Measurements from ENCODE around the gene NFATC2.
A peak's percentile ranks its signal among the peaks of the same experiment; 100 is the strongest.
"Not testable (repeated sequence)": the region's sequence is repeated elsewhere in the genome, so short reads cannot be mapped to it uniquely, and the experiment has no call there.

Gene NFATC2

DNA sequence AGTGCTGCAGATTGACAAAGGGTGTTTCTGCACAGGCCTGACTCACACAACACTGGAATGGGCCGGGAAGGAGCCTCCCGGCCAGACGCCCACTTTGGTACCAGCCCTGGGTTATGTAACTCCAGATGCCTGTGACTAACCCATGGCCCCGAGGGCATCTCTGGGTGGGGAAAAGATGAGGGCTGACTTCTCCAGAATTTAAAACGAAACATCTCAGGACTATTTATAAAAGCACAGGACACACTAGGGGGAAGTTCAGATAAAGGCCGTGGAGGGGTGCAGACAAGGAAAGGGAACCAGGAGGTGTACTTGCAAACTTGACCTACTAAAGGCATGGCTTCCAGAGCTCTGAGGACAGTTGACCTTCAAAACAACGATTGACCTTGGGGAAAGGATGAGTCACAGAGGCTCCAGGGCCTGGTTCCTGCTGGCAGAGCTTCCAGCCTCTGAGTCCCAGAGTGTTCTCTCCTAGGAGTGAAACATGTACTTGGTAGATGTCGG is 196.9 kb downstream of the NFATC2 start:
- TF ChIP-seq TOX (CRISPR knock-in tag; IDR thresholded peaks at IDR 0.05; ENCODE audit: borderline replicate concordance) (no peak), POU6F1 (CRISPR knock-in tag; IDR thresholded peaks at IDR 0.05; ENCODE audit: borderline replicate concordance, low read depth) (no peak), TCF4 (CRISPR knock-in tag; IDR thresholded peaks at IDR 0.05; ENCODE audit: borderline replicate concordance) (no peak), ZFP3 (CRISPR knock-in tag; IDR thresholded peaks at IDR 0.05) (no peak)
- TF ChIP-seq, protein P1, sequence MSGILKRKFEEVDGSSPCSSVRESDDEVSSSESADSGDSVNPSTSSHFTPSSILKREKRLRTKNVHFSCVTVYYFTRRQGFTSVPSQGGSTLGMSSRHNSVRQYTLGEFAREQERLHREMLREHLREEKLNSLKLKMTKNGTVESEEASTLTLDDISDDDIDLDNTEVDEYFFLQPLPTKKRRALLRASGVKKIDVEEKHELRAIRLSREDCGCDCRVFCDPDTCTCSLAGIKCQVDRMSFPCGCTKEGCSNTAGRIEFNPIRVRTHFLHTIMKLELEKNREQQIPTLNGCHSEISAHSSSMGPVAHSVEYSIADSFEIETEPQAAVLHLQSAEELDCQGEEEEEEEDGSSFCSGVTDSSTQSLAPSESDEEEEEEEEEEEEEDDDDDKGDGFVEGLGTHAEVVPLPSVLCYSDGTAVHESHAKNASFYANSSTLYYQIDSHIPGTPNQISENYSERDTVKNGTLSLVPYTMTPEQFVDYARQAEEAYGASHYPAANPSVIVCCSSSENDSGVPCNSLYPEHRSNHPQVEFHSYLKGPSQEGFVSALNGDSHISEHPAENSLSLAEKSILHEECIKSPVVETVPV (CRISPR knock-in tag; IDR thresholded peaks at IDR 0.05), result no peak
- ATAC-seq, result peak; percentile 70

GRCh38 chr20:51343802-51344201 is 198.7 kb downstream of the NFATC2 start:
- ATAC-seq, result not testable (repeated sequence)

DNA sequence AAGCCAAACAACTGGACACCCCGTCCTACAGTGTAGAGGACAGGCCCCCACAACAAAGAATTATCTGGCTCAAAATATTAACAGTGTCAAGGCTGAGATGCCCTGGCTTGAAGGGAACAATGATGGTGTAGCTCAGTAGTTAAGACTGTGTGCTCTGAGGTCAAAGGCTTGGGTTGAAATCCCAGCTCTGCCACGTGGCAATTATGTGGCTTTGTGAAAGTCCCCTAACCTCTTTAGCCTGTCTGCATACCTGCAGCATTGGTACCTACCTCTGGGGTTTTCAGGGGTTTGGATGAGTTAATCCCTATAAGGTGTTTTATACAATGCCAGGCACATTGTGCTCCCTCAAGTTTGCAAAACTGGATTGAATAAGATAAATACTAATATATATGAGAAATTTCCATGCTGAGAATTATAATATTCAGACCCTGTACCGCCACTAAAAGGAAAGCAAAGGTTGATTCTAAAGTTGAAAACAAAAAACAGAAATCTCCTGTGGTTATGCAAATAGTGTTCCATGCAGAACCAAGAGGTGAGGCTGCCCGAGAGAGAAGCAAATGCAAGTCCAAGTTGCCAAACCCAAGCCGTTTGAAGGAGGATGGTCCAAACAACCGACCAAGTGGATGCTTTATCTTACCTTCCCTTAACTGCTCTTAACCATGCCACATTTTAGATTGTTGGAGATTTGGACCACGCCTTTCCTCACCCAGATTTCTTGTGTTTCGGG is 199.8 kb downstream of the NFATC2 start:
- TF ChIP-seq ZFP3 (CRISPR knock-in tag; IDR thresholded peaks at IDR 0.05), result no peak
- TF ChIP-seq PPARA (CRISPR knock-in tag; IDR thresholded peaks at IDR 0.05; ENCODE audit: borderline replicate concordance), result no peak
- TF ChIP-seq ESRRG (CRISPR knock-in tag; IDR thresholded peaks at IDR 0.05), result no peak
- no peak for TF ChIP-seq POU6F1 (CRISPR knock-in tag; IDR thresholded peaks at IDR 0.05; ENCODE audit: borderline replicate concordance, low read depth)
- TF ChIP-seq ZC3H10 (CRISPR knock-in tag; IDR thresholded peaks at IDR 0.05), result no peak
- TF ChIP-seq ZNF70 (CRISPR knock-in tag; IDR thresholded peaks at IDR 0.05), result no peak
- ATAC-seq, result no peak

DNA sequence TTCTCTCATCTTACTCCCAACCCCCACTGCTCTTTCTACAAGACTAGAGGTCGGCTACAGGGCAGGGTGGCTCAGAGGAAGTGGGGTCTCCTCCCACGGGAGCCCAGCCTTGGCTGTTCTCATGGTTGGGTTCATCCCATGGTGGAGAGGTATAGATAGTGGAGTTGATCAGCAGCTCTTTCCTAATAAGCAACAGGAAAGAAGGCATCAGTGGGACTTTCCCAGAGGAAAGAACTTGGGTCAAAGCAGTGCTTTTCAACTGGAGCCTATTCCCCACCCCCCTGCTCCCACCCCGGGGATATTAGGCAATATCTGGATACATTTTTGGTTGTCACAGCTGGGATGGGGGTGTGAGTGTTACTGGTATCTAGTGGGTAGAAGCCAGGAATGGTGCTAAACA is 200.9 kb downstream of the NFATC2 start:
- TF ChIP-seq RARB (CRISPR knock-in tag; IDR thresholded peaks at IDR 0.05), result no peak
- TF ChIP-seq, protein P1 (CRISPR knock-in tag; IDR thresholded peaks at IDR 0.05), result no peak
- TF ChIP-seq ARNTL (CRISPR knock-in tag; IDR thresholded peaks at IDR 0.05; ENCODE audit: borderline replicate concordance, low read depth), result no peak
- TF ChIP-seq, protein P2, sequence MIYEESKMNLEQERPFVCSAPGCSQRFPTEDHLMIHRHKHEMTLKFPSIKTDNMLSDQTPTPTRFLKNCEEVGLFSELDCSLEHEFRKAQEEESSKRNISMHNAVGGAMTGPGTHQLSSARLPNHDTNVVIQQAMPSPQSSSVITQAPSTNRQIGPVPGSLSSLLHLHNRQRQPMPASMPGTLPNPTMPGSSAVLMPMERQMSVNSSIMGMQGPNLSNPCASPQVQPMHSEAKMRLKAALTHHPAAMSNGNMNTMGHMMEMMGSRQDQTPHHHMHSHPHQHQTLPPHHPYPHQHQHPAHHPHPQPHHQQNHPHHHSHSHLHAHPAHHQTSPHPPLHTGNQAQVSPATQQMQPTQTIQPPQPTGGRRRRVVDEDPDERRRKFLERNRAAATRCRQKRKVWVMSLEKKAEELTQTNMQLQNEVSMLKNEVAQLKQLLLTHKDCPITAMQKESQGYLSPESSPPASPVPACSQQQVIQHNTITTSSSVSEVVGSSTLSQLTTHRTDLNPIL (CRISPR knock-in tag; IDR thresholded peaks at IDR 0.05; ENCODE audit: low read depth), result no peak
- no peak for TF ChIP-seq SNAI2 (CRISPR knock-in tag; IDR thresholded peaks at IDR 0.05)
- TF ChIP-seq PPARA (CRISPR knock-in tag; IDR thresholded peaks at IDR 0.05; ENCODE audit: borderline replicate concordance), result no peak
- no peak for TF ChIP-seq ZNF565 (CRISPR knock-in tag; conservative IDR thresholded peaks at IDR 0.05; ENCODE audit: low read depth)
- TF ChIP-seq, protein P3, sequence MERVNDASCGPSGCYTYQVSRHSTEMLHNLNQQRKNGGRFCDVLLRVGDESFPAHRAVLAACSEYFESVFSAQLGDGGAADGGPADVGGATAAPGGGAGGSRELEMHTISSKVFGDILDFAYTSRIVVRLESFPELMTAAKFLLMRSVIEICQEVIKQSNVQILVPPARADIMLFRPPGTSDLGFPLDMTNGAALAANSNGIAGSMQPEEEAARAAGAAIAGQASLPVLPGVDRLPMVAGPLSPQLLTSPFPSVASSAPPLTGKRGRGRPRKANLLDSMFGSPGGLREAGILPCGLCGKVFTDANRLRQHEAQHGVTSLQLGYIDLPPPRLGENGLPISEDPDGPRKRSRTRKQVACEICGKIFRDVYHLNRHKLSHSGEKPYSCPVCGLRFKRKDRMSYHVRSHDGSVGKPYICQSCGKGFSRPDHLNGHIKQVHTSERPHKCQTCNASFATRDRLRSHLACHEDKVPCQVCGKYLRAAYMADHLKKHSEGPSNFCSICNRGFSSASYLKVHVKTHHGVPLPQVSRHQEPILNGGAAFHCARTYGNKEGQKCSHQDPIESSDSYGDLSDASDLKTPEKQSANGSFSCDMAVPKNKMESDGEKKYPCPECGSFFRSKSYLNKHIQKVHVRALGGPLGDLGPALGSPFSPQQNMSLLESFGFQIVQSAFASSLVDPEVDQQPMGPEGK (CRISPR knock-in tag; IDR thresholded peaks at IDR 0.05; ENCODE audit: borderline replicate concordance), result no peak
- no peak for TF ChIP-seq BACH2 (CRISPR knock-in tag; IDR thresholded peaks at IDR 0.05; ENCODE audit: borderline replicate concordance)
- no peak for TF ChIP-seq ZFP3 (CRISPR knock-in tag; IDR thresholded peaks at IDR 0.05)
- TF ChIP-seq POU6F1 (CRISPR knock-in tag; IDR thresholded peaks at IDR 0.05; ENCODE audit: borderline replicate concordance, low read depth), result no peak
- no peak for TF ChIP-seq ZNF8 (CRISPR knock-in tag; IDR thresholded peaks at IDR 0.05)
- TF ChIP-seq TCF4 (CRISPR knock-in tag; IDR thresholded peaks at IDR 0.05; ENCODE audit: borderline replicate concordance), result no peak
- TF ChIP-seq GLIS3 (CRISPR knock-in tag; IDR thresholded peaks at IDR 0.05), result no peak
- no peak for ATAC-seq
